Effector memory CD4-positive, alpha-beta T cell (primary cell): Measurements from ENCODE around the gene TTLL5.

Experiments used
- DNase-seq, 3 donors: peaks; one replicate each; pipeline ENCODE4 v3.0.0-alpha.2; 2020
- H3K27ac ChIP-seq: 2 replicates; pipeline ENCODE4 v1.7.0; 2013; ENCODE audit warnings: mild to moderate bottlenecking, low read length, moderate library complexity; ENCODE audit not compliant: insufficient read depth, poor library complexity, severe bottlenecking
- H3K27me3 ChIP-seq: replicated peaks from 2 replicates; pipeline ENCODE4 v1.7.0; 2013; ENCODE audit warnings: mild to moderate bottlenecking, low read length; ENCODE audit not compliant: insufficient read depth, control insufficient read depth, poor library complexity, severe bottlenecking
- H3K36me3 ChIP-seq: 2 replicates; pipeline ENCODE4 v1.7.0; 2013; ENCODE audit warnings: mild to moderate bottlenecking, low read length, moderate library complexity; ENCODE audit not compliant: control insufficient read depth, insufficient read depth
- H3K4me1 ChIP-seq: 2 replicates; pipeline ENCODE4 v1.7.0; 2013; ENCODE audit warnings: low read length, mild to moderate bottlenecking; ENCODE audit not compliant: control insufficient read depth, insufficient read depth, poor library complexity, severe bottlenecking
- H3K4me3 ChIP-seq: 2 replicates; pipeline ENCODE4 v1.7.0; 2013; ENCODE audit warnings: low read length, low read depth, mild to moderate bottlenecking; ENCODE audit not compliant: insufficient read depth, poor library complexity, severe bottlenecking
- H3K9me3 ChIP-seq: 2 replicates; pipeline ENCODE4 v1.7.0; 2013; ENCODE audit warnings: mild to moderate bottlenecking, low read length, moderate library complexity; ENCODE audit not compliant: control insufficient read depth

Gene TTLL5

GRCh38 chr14:75752907-75753594 lies 92.0 kb downstream of the TTLL5 start:
- Histone ChIP-seq H3K27ac (no peak overlapping the region), H3K36me3 (peaks cover 7% of the 10 kb centered on the region), H3K9me3 (no peaks in the 10 kb centered on the region), H3K27me3 (no peaks in the 10 kb centered on the region), H3K4me3 (no peak overlapping the region), H3K4me1 (no peaks in the 10 kb centered on the region)
- DNase-seq = no peak

GRCh38 chr14:75753696-75754095 lies 92.7 kb downstream of the TTLL5 start:
- no peak overlapping the region for H3K27ac ChIP-seq
- no peaks in the 10 kb centered on the region for H3K9me3 ChIP-seq
- H3K36me3 ChIP-seq = peaks cover 7% of the 10 kb centered on the region
- no peaks in the 10 kb centered on the region for H3K4me1 ChIP-seq
- H3K4me3 ChIP-seq = no peak overlapping the region
- H3K27me3 ChIP-seq = no peaks in the 10 kb centered on the region
- DNase-seq = no peak

- no peak for DNase-seq
- Histone ChIP-seq H3K9me3 (no peaks in the 10 kb centered on the region), H3K27me3 (no peaks in the 10 kb centered on the region), H3K4me1 (no peaks in the 10 kb centered on the region), H3K27ac (no peak overlapping the region), H3K4me3 (no peak overlapping the region), H3K36me3 (peaks cover 4% of the 10 kb centered on the region)
Observed at GRCh38 chr14:75757644-75758402, 96.8 kb downstream of the TTLL5 start.

- Histone ChIP-seq H3K4me3 (no peak overlapping the region), H3K36me3 (no peaks in the 10 kb centered on the region), H3K27me3 (no peaks in the 10 kb centered on the region), H3K27ac (no peak overlapping the region), H3K9me3 (no peaks in the 10 kb centered on the region), H3K4me1 (no peaks in the 10 kb centered on the region)
- DNase-seq = no peak
Observed at GRCh38 chr14:75764020-75764419, 103.0 kb downstream of the TTLL5 start.

GRCh38 chr14:75769047-75769685 lies 108.1 kb downstream of the TTLL5 start:
- Histone ChIP-seq H3K27me3 (no peaks in the 10 kb centered on the region), H3K4me3 (no peak overlapping the region), H3K27ac (no peak overlapping the region), H3K9me3 (no peaks in the 10 kb centered on the region), H3K36me3 (no peaks in the 10 kb centered on the region), H3K4me1 (no peaks in the 10 kb centered on the region)
- no peak for DNase-seq

GRCh38 chr14:75770635-75771034 lies 109.6 kb downstream of the TTLL5 start:
- no peak for DNase-seq
- peaks cover 3% of the 10 kb centered on the region for H3K36me3 ChIP-seq
- no peaks in the 10 kb centered on the region for H3K9me3 ChIP-seq
- H3K27ac ChIP-seq = no peak overlapping the region
- H3K27me3 ChIP-seq = no peaks in the 10 kb centered on the region
- no peak overlapping the region for H3K4me3 ChIP-seq
- H3K4me1 ChIP-seq = no peaks in the 10 kb centered on the region

- Histone ChIP-seq H3K36me3 (peaks cover 7% of the 10 kb centered on the region), H3K9me3 (no peaks in the 10 kb centered on the region), H3K4me3 (no peak overlapping the region), H3K4me1 (no peaks in the 10 kb centered on the region), H3K27ac (no peak overlapping the region), H3K27me3 (no peaks in the 10 kb centered on the region)
- DNase-seq = no peak
Observed at GRCh38 chr14:75771595-75771994, 110.5 kb downstream of the TTLL5 start.

GRCh38 chr14:75773046-75773445 lies 112.0 kb downstream of the TTLL5 start:
- no peak for DNase-seq
- peaks cover 18% of the 10 kb centered on the region for H3K36me3 ChIP-seq
- no peak overlapping the region for H3K27ac ChIP-seq
- no peaks in the 10 kb centered on the region for H3K27me3 ChIP-seq
- H3K4me1 ChIP-seq = no peaks in the 10 kb centered on the region
- no peaks in the 10 kb centered on the region for H3K9me3 ChIP-seq
- H3K4me3 ChIP-seq = no peak overlapping the region

GRCh38 chr14:75781096-75781495 lies 120.0 kb downstream of the TTLL5 start:
- Histone ChIP-seq H3K36me3 (peaks cover 15% of the 10 kb centered on the region), H3K9me3 (no peaks in the 10 kb centered on the region), H3K4me3 (no peak overlapping the region), H3K27me3 (no peaks in the 10 kb centered on the region), H3K4me1 (no peaks in the 10 kb centered on the region), H3K27ac (no peak overlapping the region)
- DNase-seq = no peak

GRCh38 chr14:75783184-75783583 lies 122.1 kb downstream of the TTLL5 start:
- no peak overlapping the region for H3K4me3 ChIP-seq
- H3K9me3 ChIP-seq = no peaks in the 10 kb centered on the region
- peaks cover 4% of the 10 kb centered on the region for H3K36me3 ChIP-seq
- H3K27me3 ChIP-seq = no peaks in the 10 kb centered on the region
- no peaks in the 10 kb centered on the region for H3K4me1 ChIP-seq
- no peak for DNase-seq
- no peak overlapping the region for H3K27ac ChIP-seq
